Measurements from ENCODE around the gene TSPEAR.
A peak's percentile ranks its signal among the peaks of the same experiment; 100 is the strongest.

Gene TSPEAR

DNA sequence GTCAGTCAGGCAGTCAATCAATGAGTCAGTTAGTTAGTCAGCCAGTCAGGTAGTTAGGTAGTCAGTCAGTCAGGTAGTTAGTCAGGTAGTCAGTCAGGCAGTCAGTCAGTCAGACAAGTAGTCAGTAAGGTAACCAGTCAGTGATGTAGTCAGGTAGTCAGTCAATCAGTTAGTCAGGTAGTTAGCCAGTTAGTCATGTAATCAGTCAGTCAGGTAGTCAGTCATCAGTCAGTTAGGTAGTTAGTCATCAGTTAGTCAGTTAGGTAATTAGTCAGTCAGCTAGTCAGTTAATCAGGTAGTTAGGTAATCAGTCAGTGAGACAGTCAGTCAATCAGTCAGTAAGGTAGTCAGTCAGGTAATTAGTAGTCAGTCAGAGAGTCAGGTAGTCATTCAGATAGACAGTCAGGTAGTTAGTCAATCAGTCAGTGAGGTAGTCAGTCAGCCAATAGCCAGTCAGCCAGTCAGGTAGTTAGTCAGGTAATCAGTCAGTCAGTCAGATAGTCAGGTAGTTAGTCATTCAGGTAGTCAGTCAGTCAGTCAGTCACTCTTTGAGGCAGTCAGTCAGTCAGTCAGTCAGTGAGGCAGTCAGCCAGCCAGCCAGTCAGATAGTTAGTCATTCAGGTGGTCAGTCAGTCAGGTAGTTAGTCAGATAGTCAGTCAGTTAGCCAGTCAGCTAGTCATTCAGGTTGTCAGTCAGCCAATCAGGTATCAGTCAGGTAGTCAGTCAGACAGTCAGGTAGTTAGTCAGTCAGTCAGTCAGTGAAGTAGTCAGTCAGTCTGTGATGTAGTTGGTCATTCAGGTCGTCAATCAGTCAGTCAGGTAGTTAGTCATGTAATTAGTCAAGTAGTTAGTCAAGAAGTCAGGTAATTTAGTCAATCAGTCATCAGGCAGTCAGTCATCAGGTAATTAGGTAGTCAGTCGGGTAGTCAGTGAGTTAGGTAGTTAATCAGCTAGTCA, 186.7 kb downstream of the TSPEAR start:
- DNase-seq, result no peak

- no peak for DNase-seq
Observed at GRCh38 chr21:44523567-44524413, 187.6 kb downstream of the TSPEAR start.

DNA sequence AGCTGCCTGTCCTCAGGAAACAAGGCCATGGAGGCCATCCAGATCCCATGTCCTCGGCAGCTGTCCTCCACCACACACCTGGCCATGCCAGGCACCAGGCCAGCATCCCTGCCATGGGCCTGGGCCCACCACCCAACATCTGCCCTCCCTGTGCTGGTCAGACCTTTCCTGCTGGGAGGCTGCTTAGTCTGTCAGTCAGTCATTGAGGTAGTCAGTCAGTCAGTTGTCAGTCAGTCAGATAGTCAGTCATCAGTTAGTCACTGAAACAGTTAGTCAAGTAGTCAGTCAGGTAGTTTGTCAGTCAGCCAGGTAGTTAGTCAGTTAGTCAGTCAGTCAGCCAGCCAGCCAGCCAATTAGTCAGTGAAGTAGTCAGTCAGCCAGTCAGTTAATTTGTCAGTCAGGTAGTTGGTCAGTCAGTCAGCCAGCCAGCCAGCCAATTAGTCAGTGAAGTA, 188.6 kb downstream of the TSPEAR start:
- DNase-seq, result no peak

DNA sequence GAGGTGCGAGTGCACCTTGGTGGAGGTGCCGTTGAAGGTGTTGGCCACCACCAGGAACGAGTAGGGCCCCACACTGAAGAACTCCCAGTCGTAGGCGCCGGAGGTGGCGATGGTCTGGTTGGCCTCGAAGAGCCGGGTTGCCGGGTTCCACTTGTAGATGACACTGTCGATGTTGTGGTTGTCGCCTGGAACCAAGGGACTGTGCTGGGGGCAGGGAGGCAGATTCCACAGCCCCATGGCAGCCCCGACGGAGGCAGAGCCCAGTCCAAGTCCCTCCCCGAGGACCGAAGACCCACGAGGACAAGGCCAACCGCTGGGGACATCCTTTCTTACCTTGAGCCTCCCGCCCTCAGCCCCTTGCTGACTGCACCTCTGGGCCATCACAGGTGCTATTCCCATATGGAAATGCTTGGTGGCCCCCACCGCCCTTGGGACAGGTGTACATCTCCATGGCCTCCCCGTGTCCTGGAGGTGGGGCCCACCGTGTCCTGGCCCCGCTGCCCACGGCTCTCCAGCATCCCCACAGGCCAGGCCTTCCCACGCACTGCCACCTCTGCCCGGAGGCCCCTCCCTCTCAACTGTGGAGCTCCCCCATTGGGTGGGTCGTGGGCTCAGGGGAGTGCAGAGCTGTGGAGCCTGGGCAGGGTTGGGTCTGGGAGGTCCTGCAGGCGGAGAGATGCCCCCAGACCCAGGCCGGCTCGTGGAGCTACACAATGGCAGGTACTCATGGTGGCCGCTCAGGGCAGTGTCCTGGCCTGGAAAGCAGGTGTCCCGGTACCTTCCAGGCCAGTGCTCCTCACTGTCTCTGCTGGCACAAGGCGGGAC, 189.2 kb downstream of the TSPEAR start:
- DNase-seq, result no peak

- DNase-seq, result no peak
Observed at GRCh38 chr21:44521301-44521927, 190.0 kb downstream of the TSPEAR start.

GRCh38 chr21:44520326-44521300, 190.8 kb downstream of the TSPEAR start:
- DNase-seq, result no peak

GRCh38 chr21:44519346-44520325, 191.7 kb downstream of the TSPEAR start:
- DNase-seq, result no peak

DNA sequence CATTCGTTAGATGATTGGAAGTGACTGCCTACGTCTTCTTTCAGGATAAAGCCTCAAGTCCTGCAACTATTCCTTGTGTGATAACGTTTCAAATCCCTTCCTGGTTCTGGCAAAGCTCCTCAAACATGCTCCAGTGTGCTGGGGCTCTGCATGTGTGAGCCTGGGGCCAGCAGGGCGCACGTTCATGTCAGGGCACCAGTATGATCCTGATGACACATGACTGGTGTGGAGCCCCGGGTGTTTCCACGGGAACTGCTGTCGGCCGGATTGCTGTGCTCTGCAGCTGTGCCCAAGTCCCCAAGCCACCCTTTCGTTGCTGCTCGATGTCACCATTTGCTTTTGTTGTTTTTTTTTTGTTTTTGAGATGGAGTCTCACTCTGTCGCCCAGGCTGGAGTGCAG, 192.7 kb downstream of the TSPEAR start:
- DNase-seq, result no peak

DNA sequence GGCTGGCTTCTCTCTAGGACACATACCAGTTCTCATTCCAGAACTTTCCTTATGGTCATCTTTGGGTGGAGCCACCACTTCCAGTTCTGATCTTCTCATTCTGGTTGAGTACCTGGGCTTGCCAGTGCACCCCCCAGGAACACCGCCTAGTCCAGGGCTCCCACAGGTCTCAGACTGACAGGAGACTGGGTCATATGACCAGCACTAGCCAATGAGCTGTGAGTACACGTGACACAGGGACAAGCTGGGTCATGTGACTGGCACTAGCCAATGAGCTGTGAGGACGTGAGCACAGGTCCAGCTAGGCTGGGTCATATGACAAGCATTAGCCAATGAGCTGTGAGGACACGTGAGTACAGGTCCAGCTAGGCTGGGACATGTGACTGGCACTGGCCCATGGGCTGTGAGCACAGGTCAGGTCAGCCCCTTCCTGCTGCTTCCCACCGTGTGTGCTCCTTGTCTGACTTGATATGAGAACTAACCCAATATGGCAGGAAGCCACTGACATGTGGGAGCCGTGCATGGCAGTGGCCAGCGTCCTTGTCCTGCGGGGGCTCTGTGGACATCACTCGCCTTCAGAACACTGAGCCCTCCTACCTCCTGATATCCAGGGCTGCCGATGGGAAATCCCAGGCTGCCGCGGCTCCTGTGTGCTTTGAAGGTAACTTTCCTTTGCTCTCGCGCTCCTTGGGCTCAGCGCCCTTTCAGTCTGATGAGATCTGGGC, 194.0 kb downstream of the TSPEAR start:
- peak; percentile 9 for DNase-seq

DNA sequence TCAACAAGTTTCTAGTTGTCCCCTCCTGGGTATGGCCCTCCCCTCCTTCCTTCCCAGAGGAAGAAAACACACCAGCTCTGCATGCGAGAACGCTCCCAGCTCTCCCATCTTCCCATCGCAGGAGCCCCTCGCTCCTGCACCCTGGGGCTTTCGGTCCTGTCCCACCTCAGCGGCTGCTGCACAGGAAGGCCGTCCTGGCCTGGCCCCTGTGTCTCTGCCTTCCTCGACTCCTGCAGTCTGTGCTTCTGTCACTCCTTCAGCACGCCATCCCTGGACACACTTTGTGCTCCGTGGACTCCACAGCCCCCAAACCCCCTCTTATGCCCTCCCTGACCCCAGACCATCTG, 194.6 kb downstream of the TSPEAR start:
- no peak for DNase-seq

- no peak for DNase-seq
Observed at GRCh38 chr21:44516342-44516741, 195.0 kb downstream of the TSPEAR start.

DNA sequence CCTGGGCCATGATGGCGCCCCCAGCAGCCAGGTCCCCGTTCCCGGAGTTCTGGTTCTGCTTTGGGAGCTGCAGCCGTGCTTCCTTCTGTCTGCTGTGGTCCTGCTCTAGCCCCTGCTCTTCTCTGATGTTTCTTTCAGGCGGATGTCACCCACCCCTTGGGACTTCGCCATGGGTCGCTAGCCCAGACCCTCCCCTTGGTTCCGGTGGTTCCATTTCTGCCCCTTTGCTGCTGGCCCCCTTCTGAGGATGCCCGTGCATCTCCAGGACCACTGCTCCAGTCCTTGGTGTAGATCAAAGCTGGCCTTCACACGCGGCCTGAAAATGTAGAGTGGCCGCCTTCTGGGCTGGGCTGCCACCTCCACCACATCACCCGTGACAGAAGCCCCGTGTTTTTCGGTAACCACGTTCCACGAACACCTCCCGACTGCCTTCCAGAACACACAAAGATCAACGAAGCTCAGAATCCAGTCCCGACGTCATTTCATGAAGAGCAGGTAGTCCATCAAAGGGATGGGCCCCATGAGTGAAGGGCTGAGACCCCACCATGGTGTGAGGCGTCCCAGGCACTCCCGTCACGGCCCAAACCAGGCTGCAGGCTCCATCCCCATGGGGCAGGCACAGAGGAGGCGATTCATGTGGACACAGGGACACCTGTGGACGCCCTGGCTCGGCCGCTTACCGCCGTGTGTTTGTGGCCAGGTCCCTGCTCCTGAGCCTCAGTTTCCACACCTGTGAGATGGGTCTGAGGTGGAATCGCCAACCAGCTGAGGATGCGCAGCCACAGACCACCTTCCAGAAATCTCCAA, 195.8 kb downstream of the TSPEAR start:
- DNase-seq, result no peak

DNA sequence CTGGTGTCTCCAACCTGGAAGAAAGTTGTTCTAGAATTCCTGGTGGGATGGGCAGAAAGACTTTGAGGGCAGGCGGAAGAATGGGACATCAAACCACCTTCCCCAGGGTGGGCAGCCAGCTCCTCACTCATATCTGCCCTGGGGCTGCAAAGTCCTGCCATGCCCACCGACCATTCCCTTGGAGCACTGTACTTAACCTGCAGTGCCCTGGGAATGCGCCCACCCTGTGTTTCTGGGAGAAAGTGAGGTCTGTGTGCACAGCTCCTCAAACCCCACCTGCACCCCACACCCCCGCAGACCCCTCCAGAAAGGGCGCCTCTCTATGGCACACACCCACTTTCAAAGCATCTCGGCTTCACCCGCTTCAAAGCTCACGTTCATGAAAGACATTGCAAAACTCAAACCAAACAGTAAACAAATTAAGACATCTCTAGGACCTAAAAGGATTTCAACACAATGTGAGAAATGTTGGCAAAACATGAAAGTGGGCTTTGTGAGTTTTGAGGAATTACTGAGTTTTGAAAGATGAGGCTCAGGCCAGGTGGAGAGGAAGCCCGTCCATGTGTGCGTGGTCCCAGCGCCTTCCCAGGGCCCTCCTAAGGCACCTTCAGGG, 196.5 kb downstream of the TSPEAR start:
- no peak for DNase-seq

- DNase-seq, result no peak
Observed at GRCh38 chr21:44514218-44514520, 197.2 kb downstream of the TSPEAR start.

DNA sequence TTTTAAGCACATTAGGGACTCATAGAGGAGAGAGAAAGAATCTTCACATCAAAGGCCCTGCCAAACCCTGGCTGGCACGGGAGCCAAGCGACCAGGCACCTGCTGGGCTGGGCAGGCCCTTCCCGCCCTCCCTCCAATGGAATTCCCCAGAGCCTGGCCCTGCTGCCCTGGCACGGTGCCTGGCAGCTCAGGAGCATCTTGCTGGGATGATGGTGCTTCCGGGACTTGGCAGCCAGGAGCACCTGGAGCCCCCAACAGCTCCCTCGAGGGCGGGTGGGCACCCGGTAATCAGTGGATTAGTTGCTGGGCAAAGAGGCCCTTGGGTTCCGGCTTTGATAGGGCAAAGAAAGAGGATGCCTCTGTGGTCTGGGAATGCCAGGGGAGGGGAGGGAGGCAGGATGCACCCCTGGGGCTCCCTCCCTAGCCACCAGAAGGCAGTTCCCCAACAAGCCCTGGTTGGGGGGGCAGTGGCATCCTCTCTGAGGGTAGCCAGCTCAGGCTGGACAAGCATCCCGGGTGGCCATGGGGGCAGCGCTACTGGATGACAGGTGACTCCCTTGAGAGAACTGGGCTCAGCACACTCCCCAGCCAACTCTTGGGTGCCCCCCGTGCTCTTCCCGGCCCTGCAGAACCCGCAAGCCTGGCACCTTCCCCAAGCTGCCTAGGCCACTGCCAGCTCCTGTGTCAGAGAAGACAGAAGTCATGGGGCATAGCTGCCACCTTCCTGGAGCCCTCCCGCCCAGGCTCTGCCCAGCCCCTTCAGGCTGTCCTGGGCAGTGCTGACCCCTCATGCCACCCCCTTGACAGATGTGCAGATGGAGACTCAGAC, 197.8 kb downstream of the TSPEAR start:
- no peak for DNase-seq

DNA sequence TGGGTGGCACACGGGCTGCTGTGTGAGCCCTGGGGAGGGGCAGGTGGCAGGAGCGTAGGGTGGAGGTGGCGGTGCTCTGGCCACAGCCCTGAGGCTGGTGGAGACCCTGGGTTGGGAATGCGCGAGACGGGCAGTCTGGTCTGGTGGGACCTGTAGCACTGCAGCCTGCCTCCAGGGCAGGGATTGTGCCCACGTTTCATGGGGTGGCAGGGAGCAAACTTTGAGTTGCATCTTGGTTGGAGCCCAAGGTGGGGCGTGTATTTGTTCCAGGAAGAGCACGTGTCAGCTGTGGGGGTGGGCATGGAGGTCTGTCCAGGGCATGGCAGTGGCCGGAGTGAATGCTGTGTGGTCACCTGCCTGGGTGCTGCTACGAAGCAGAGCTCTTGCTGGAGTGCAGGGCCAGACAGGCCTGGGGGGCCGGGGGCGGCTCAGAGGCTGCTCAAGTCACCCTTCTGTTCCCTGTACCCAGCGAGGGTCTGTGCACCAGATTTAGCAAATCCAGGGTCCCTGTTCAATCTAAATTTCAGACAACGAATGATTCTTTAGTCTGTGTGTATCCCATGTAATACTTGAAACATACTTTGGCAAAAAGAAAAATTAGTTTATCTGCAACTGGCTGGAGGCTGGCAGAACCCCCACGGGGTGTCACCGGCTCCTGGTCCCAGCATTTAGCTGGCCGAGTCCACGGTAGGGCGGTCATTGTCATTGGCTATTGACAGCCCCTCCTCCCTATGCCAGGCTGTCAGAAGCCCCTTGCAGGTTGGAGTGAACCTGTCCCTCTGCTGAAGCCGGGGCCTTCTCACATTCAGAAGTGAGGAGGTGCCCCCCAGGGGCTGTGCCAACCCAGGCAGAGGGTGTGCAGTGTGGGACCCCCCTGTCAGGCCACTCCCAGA, 198.6 kb downstream of the TSPEAR start:
- DNase-seq, result no peak
